Peyer's patch (tissue), 4 donors: ENCODE measurements around the gene HCFC1.

Experiments
- CTCF ChIP-seq, 6 experiments: fragments of 450-650 bp in 4 of 6; fragments of 200-600 bp in 2 of 6; sonication (generic) in 1 of 6; IDR thresholded peaks; one replicate each; pipeline ENCODE4 v1.5.1; 2017 to 2019; ENCODE audit warnings: antibody characterized with exemption in 6 of 6, mild to moderate bottlenecking in 3 of 6, moderate library complexity in 1 of 6
- POLR2A ChIP-seq, 2 donors: fragments of 450-650 bp; IDR thresholded peaks; one replicate each; pipeline ENCODE4 v1.5.1; 2017; ENCODE audit warnings: antibody characterized with exemption in 2 of 2, mild to moderate bottlenecking in 2 of 2, moderate library complexity in 2 of 2

- TF ChIP-seq CTCF (IDR thresholded peaks at IDR 0.05) (no peak), POLR2A (IDR thresholded peaks at IDR 0.05) (no peak)
Observed at GRCh38 chrX:153939573-153939972, 32.0 kb downstream of the HCFC1 start.
